GM12878 (cell line): ENCODE data around the gene BTG2. TPM values are rescaled to one million over a fixed set of nuclear protein-coding genes. Genes with fewer than 3 reads are reported as not detected.
A peak's percentile ranks its signal among the peaks of the same experiment; 100 is the strongest.

Experiments
- ATF2 ChIP-seq: IDR thresholded peaks from 2 replicates; pipeline ENCODE4 v1.6.1; 2012; ENCODE audit warnings: low read length, inconsistent platforms
- CHD1 ChIP-seq: IDR thresholded peaks from 2 replicates; pipeline ENCODE4 v1.6.1; 2012; ENCODE audit warnings: low read depth, low read length, improper control_type of control experiment
- CHD2 ChIP-seq: IDR thresholded peaks from 2 replicates; pipeline ENCODE4 v1.6.1; 2011; ENCODE audit warnings: low read depth, low read length, improper control_type of control experiment, borderline replicate concordance
- CREB1 ChIP-seq: IDR thresholded peaks from 2 replicates; pipeline ENCODE4 v1.6.1; 2012; ENCODE audit warnings: low read depth, mild to moderate bottlenecking, inconsistent platforms
- ELK1 ChIP-seq: IDR thresholded peaks from 2 replicates; pipeline ENCODE4 v1.6.1; 2012; ENCODE audit warnings: low read depth, low read length, improper control_type of control experiment
- ETV6 ChIP-seq, 2 experiments: fragments of 450-650 bp in 1 of 2; IDR thresholded peaks in 1 of 2; conservative IDR thresholded peaks in 1 of 2; 2 replicates each; pipeline ENCODE4 v1.6.1; 2014; ENCODE audit warnings: antibody characterized with exemption in 1 of 2, borderline replicate concordance in 1 of 2, low read depth in 1 of 2, mild to moderate bottlenecking in 1 of 2, moderate library complexity in 1 of 2
- GATAD2B ChIP-seq: fragments of 450-650 bp; conservative IDR thresholded peaks from 2 replicates; pipeline ENCODE4 v1.6.1; 2017; ENCODE audit warnings: low read depth, mild to moderate bottlenecking, moderate library complexity
- HCFC1 ChIP-seq: fragments of 150-350 bp; IDR thresholded peaks from 2 replicates; pipeline ENCODE4 v1.6.1; 2014; ENCODE audit warnings: low read length
- HDGF ChIP-seq: fragments of 450-650 bp; IDR thresholded peaks from 2 replicates; pipeline ENCODE4 v1.6.1; 2016; ENCODE audit warnings: antibody characterized with exemption
- HSF1 ChIP-seq: fragments of 150-350 bp; IDR thresholded peaks from 2 replicates; pipeline ENCODE4 v1.6.1; 2014; ENCODE audit warnings: mild to moderate bottlenecking, low read depth, low read length
- MEF2A ChIP-seq: IDR thresholded peaks from 2 replicates; pipeline ENCODE4 v1.6.1; 2011; ENCODE audit warnings: low read depth, mild to moderate bottlenecking, low read length, moderate library complexity; ENCODE audit not compliant: insufficient read depth
- NR2C1 ChIP-seq: fragments of 450-650 bp; IDR thresholded peaks from 2 replicates; pipeline ENCODE4 v1.6.1; 2017; ENCODE audit warnings: antibody characterized with exemption, mild to moderate bottlenecking, moderate library complexity
- RAD21 ChIP-seq: IDR thresholded peaks from 2 replicates; pipeline ENCODE4 v1.6.1; 2011; ENCODE audit warnings: mild to moderate bottlenecking, low read depth, low read length, moderate library complexity; ENCODE audit not compliant: insufficient read depth
- RCOR1 ChIP-seq: conservative IDR thresholded peaks from 2 replicates; pipeline ENCODE4 v1.6.1; 2012; ENCODE audit warnings: low read depth, low read length, improper control_type of control experiment
- RELA ChIP-seq: fragments of 450-650 bp; IDR thresholded peaks from 2 replicates; pipeline ENCODE4 v1.8.0; 2014; ENCODE audit warnings: borderline replicate concordance; ENCODE audit not compliant: partially characterized antibody
- SMARCA5 ChIP-seq: fragments of 450-650 bp; IDR thresholded peaks from 2 replicates; pipeline ENCODE4 v1.6.1; 2017; ENCODE audit warnings: mild to moderate bottlenecking
- SREBF1 ChIP-seq: IDR thresholded peaks from 2 replicates; pipeline ENCODE4 v1.6.1; 2012; ENCODE audit warnings: mild to moderate bottlenecking, low read length
- SREBF2 ChIP-seq: IDR thresholded peaks from 2 replicates; pipeline ENCODE4 v1.6.1; 2012; ENCODE audit warnings: mild to moderate bottlenecking, low read length
- SRF ChIP-seq, 2 experiments: IDR thresholded peaks; 2 replicates each; pipeline ENCODE4 v1.6.1; 2011; ENCODE audit warnings: low read depth in 2 of 2, low read length in 2 of 2, mild to moderate bottlenecking in 1 of 2, moderate library complexity in 1 of 2
- TAF1 ChIP-seq: IDR thresholded peaks from 2 replicates; pipeline ENCODE4 v1.6.1; 2011; ENCODE audit warnings: mild to moderate bottlenecking, low read depth, low read length, borderline replicate concordance
- TARDBP ChIP-seq: IDR thresholded peaks from 2 replicates; pipeline ENCODE4 v1.6.1; 2016; ENCODE audit warnings: borderline replicate concordance
- YBX1 ChIP-seq: fragments of 450-650 bp; IDR thresholded peaks from 2 replicates; pipeline ENCODE4 v1.6.1; 2016; ENCODE audit warnings: antibody characterized with exemption
- ZBTB4 ChIP-seq: fragments of 450-650 bp; formaldehyde crosslinking; IDR thresholded peaks from 2 replicates; pipeline ENCODE4 v1.4.0; 2022; ENCODE audit warnings: mild to moderate bottlenecking, moderate library complexity
- ZNF207 ChIP-seq: fragments of 450-650 bp; IDR thresholded peaks from 2 replicates; pipeline ENCODE4 v1.6.1; 2014; ENCODE audit warnings: antibody characterized with exemption, mild to moderate bottlenecking, borderline replicate concordance
- ZNF384 ChIP-seq: IDR thresholded peaks from 2 replicates; pipeline ENCODE4 v1.6.1; 2012; ENCODE audit warnings: low read depth, mild to moderate bottlenecking, low read length, improper control_type of control experiment, borderline replicate concordance
- ZNF622 ChIP-seq: fragments of 450-650 bp; IDR thresholded peaks from 2 replicates; pipeline ENCODE4 v1.6.1; 2017; ENCODE audit warnings: mild to moderate bottlenecking, inconsistent platforms
- polyA plus RNA-seq, 11 experiments: library from polyadenylated mRNA; depleted of rRNA in 4 of 11; unstranded in 6 of 11; stranded (reverse) in 5 of 11; fragments of >200 nt; fragmentation: Nextera tagmentation in 4 of 11; fragmentation: Illumina TruSeq in 1 of 11; extraction: Ambion mirVana in 4 of 11; extraction: Trizol in 1 of 11; gene quantifications; 1 replicate in 1 of 11; 2 replicates in 10 of 11; pipeline versions ENCODE4 v1.2.1 to v1.2.3, GENCODE V29; 2011 to 2016; ENCODE audit warnings: inconsistent platforms in 2 of 11, missing spikeins in 2 of 11, low read depth in 1 of 11
- total RNA-seq, 4 experiments: library from RNA; depleted of rRNA in 3 of 4; stranded (reverse); fragments of >200 nt in 3 of 4; fragmentation: Illumina TruSeq in 1 of 4; extraction: Trizol in 1 of 4; gene quantifications; 2 replicates each; pipeline versions ENCODE4 v1.2.1 to v1.2.3, GENCODE V29; 2013 to 2021

The BTG2 gene
- total and polyA plus RNA-seq, 10 of the 15 experiments (the other 5 are each of a cell fraction or from before 2014, with no cell fraction given), result 23.3 to 160 (median 98.1) TPM

- no peak for TF ChIP-seq ZBTB4
- TF ChIP-seq ZNF384, result no peak
- no peak for TF ChIP-seq RAD21
- TF ChIP-seq ELK1, result no peak
- TF ChIP-seq SRF (IDR thresholded peaks at IDR 0.05; ENCODE audit: low read depth in 2 of 2, low read length in 2 of 2), result no peak
- TF ChIP-seq SMARCA5, result no peak
- TF ChIP-seq CHD1, result 0 out of 2 replicates have a peak, but pooled peaks have one; percentile 17
- no peak for TF ChIP-seq ATF2
- TF ChIP-seq TAF1, result no peak
- no peak for TF ChIP-seq HDGF
- no peak for TF ChIP-seq NR2C1
- no peak for TF ChIP-seq ZNF622
- no peak for TF ChIP-seq RELA
- no peak for TF ChIP-seq YBX1
- no peak for TF ChIP-seq CHD2
- no peak for TF ChIP-seq HCFC1
- 0 out of 2 replicates have a peak, but pooled peaks have one; percentile 52 for TF ChIP-seq RCOR1
- peak; percentile 26; the same call in 1 of the 2 replicates for TF ChIP-seq CREB1
- TF ChIP-seq ETV6 (conservative IDR thresholded peaks at IDR 0.05 in 1 of 2, IDR thresholded peaks at IDR 0.05 in 1 of 2; ENCODE audit: borderline replicate concordance in 1 of 2, low read depth in 1 of 2), result no peak
- no peak for TF ChIP-seq TARDBP
- 0 out of 2 replicates have a peak, but pooled peaks have one; percentile 54 for TF ChIP-seq MEF2A
- TF ChIP-seq HSF1, result no peak
- no peak for TF ChIP-seq SREBF1
- no peak for TF ChIP-seq SREBF2
- no peak for TF ChIP-seq GATAD2B
- no peak for TF ChIP-seq ZNF207
Observed at GRCh38 chr1:203306965-203307541, 1.7 kb downstream of the BTG2 start (continued).
